Thyroid gland (tissue), 4 donors: ENCODE data around the gene USP9X.

Source experiments
- CTCF ChIP-seq, 6 experiments: fragments of 200-600 bp in 3 of 6; fragments of 450-650 bp in 3 of 6; sonication (generic) in 3 of 6; IDR thresholded peaks; one replicate each; pipeline ENCODE4 v1.5.1; 2016 to 2019; ENCODE audit warnings: antibody characterized with exemption in 6 of 6, mild to moderate bottlenecking in 2 of 6, inconsistent platforms in 1 of 6, moderate library complexity in 1 of 6
- POLR2A ChIP-seq, 2 donors: fragments of 450-650 bp; IDR thresholded peaks; one replicate each; pipeline ENCODE4 v1.6.1; 2017; ENCODE audit warnings: antibody characterized with exemption in 2 of 2, mild to moderate bottlenecking in 2 of 2, moderate library complexity in 1 of 2

- TF ChIP-seq CTCF (IDR thresholded peaks at IDR 0.05) (no peak), POLR2A (IDR thresholded peaks at IDR 0.05) (no peak)
These were observed 139.4 kb downstream of the USP9X start for GRCh38 chrX:41224605-41225004.
